Sigmoid colon (tissue), 7 donors: ENCODE results near the gene ADAMTS19. TPM values are rescaled to one million over a fixed set of nuclear protein-coding genes. Genes with fewer than 3 reads are reported as not detected.

Source experiments
- DNase-seq: peaks from one replicate; pipeline ENCODE4 v3.0.0-alpha.2; 2019
- H3K27ac ChIP-seq, 4 donors: fragments of 200-600 bp; sonication (generic); one replicate each; pipeline ENCODE4 v1.5.1; 2016 to 2019; ENCODE audit warnings: mild to moderate bottlenecking in 1 of 4
- H3K27me3 ChIP-seq, 3 donors: fragments of 200-600 bp; sonication (generic); one replicate each; pipeline ENCODE4 v1.5.1; 2019; ENCODE audit warnings: mild to moderate bottlenecking in 1 of 3
- H3K36me3 ChIP-seq, 4 donors: fragments of 200-600 bp; sonication (generic); one replicate each; pipeline ENCODE4 v1.5.1; 2016 to 2019
- H3K4me1 ChIP-seq, 4 donors: fragments of 200-600 bp; sonication (generic); one replicate each; pipeline ENCODE4 v1.5.1; 2017 to 2019
- H3K4me3 ChIP-seq, 4 donors: fragments of 200-600 bp; sonication (generic); one replicate each; pipeline ENCODE4 v1.5.1; 2017 to 2019; ENCODE audit warnings: mild to moderate bottlenecking in 2 of 4, moderate library complexity in 1 of 4
- H3K9me3 ChIP-seq, 4 donors: fragments of 200-600 bp in 3 of 4; sonication (generic) in 3 of 4; one replicate each; pipeline versions ENCODE4 v1.5.1 to v1.6.1; 2013 to 2019
- EP300 ChIP-seq, 4 donors: sonication (generic); formaldehyde crosslinking; IDR thresholded peaks; one replicate each; pipeline ENCODE4 v1.6.1; 2017; ENCODE audit warnings: antibody characterized with exemption in 4 of 4
- POLR2A ChIP-seq, 2 donors: fragments of 450-650 bp; IDR thresholded peaks; one replicate each; pipeline ENCODE4 v1.6.1; 2016; ENCODE audit warnings: antibody characterized with exemption in 2 of 2, mild to moderate bottlenecking in 2 of 2, moderate library complexity in 2 of 2
- POLR2AphosphoS5 ChIP-seq, 4 donors: sonication (generic); formaldehyde crosslinking; IDR thresholded peaks; one replicate each; pipeline ENCODE4 v1.6.1; 2017; ENCODE audit warnings: antibody characterized with exemption in 4 of 4
- WGBS, 2 donors: extraction: QIAGEN DNeasy Blood & Tissue Kit; methylation state at CpG; one replicate each; pipeline ENCODE4 v1.1.7; 2013; 5-methylcytosine and 5-hydroxymethylcytosine counted together
- intact Hi-C: fragments of 100-400 bp; cut with DNase I; formaldehyde crosslinking; loops from one replicate; pipeline ENCODE4 v1.15.1; 2023
- polyA plus RNA-seq, 3 donors: library from polyadenylated mRNA; stranded (reverse); fragments of 200-250 nt; gene quantifications; one replicate each; pipeline ENCODE4 v1.2.3, GENCODE V29; 2013
- total RNA-seq, 4 donors: library from RNA; depleted of rRNA; stranded (reverse); fragments of >200 nt; gene quantifications; one replicate each; pipeline ENCODE4 v1.1.0, GENCODE V29; 2016
- TF ChIP-seq, protein P1 (sequence below), 4 experiments: fragments of 450-650 bp in 3 of 4; fragments of 200-600 bp in 1 of 4; IDR thresholded peaks; one replicate each; pipeline ENCODE4 v1.5.1; 2016 to 2019; ENCODE audit warnings: antibody characterized with exemption in 4 of 4, mild to moderate bottlenecking in 3 of 4, moderate library complexity in 2 of 4
- donor health status: healthy with polysubstance abuse.
- donor health status: Bipolar disorder and iron deficiency.
- donor health status: healthy.

Gene ADAMTS19
- total and polyA plus RNA-seq, 7 donors: 0.16 to 8.9 (median 2.1) TPM; not detected in 2

DNA sequence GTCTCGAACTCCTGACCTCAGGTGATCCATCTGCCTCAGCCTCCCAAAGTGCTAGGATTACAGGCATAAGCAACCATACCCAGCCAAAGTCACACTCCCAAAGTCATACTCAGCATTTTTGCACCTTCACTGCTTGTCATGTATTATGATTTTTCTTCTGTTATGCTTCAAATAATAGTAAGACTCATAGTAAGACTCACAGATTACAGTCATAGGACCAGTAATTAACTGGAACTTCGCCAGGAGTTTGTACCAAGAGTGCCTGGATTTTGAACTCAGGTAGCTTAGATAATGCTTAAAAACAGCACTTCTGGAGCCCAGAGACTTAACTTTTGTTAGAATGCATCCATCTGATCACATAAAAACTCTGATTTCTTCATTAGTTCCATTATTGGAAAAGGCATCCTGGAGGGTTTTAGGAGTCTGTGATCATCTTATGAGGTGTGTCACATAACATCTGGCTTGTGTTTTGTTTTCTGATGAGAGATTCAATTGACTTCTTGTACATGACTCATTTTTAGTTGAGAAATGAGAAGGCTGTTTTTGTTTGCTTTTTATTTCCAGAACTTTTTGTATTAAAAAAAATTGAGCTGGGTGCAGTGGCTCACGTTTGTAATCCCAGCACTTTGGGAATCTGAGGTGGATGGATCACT lies 131.5 kb downstream of the ADAMTS19 start:
- H3K27ac ChIP-seq: no peak overlapping the region
- H3K9me3 ChIP-seq: no peaks in the 10 kb centered on the region

GRCh38 chr5:129593525-129593924 lies 133.4 kb downstream of the ADAMTS19 start:
- no peak for DNase-seq
- H3K36me3 ChIP-seq: no peaks in the 10 kb centered on the region
- H3K27me3 ChIP-seq: no peaks in the 10 kb centered on the region
- no peaks in the 10 kb centered on the region for H3K9me3 ChIP-seq
- intact Hi-C loops: no loop called here
- H3K4me1 ChIP-seq: no peaks in the 10 kb centered on the region
- 54 to 71% methylated on average over 2 of the region's 2 CpGs for WGBS, 2 donors
- no peak overlapping the region for H3K27ac ChIP-seq
- TF ChIP-seq, protein P1, sequence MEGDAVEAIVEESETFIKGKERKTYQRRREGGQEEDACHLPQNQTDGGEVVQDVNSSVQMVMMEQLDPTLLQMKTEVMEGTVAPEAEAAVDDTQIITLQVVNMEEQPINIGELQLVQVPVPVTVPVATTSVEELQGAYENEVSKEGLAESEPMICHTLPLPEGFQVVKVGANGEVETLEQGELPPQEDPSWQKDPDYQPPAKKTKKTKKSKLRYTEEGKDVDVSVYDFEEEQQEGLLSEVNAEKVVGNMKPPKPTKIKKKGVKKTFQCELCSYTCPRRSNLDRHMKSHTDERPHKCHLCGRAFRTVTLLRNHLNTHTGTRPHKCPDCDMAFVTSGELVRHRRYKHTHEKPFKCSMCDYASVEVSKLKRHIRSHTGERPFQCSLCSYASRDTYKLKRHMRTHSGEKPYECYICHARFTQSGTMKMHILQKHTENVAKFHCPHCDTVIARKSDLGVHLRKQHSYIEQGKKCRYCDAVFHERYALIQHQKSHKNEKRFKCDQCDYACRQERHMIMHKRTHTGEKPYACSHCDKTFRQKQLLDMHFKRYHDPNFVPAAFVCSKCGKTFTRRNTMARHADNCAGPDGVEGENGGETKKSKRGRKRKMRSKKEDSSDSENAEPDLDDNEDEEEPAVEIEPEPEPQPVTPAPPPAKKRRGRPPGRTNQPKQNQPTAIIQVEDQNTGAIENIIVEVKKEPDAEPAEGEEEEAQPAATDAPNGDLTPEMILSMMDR (IDR thresholded peaks at IDR 0.05): no peak
- TF ChIP-seq EP300 (IDR thresholded peaks at IDR 0.05) (no peak), POLR2A (IDR thresholded peaks at IDR 0.05) (no peak), POLR2AphosphoS5 (IDR thresholded peaks at IDR 0.05) (no peak)
- H3K4me3 ChIP-seq: no peak overlapping the region

More for the DNA sequence above, 131.5 kb downstream of the ADAMTS19 start:
- TF ChIP-seq POLR2AphosphoS5 (IDR thresholded peaks at IDR 0.05) (no peak), EP300 (IDR thresholded peaks at IDR 0.05) (no peak), POLR2A (IDR thresholded peaks at IDR 0.05) (no peak)
- TF ChIP-seq, protein P1 (IDR thresholded peaks at IDR 0.05): no peak
- Histone ChIP-seq H3K4me1 (no peaks in the 10 kb centered on the region), H3K36me3 (no peaks in the 10 kb centered on the region), H3K27me3 (no peaks in the 10 kb centered on the region), H3K4me3 (no peak overlapping the region)
- intact Hi-C loops: no loop called here
- WGBS, 2 donors: 74 to 79% methylated on average over 3 of the region's 3 CpGs
- DNase-seq: no peak

DNA sequence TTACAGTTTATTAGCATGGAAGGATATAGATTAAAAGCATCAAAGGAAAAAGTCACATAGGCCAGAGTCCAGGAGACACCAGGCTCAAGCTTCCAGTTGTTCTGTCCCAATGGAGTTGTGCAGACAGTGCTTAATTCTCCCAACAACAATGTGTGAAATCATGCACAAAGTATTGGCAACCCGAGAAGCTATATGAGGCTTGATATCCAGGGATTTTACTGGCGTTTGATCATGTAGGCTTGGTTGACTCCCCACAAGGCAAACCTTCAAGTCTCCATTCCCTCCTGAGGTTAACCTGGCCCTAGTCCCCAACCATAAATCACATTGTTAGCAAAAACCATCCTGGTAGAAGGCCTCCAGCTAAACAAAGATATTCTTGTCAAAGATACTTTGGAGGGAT lies 141.5 kb downstream of the ADAMTS19 start:
- WGBS, 2 donors: 90% methylated on average over 2 of the region's 2 CpGs
- H3K27ac ChIP-seq: no peak overlapping the region

GRCh38 chr5:129608350-129608749 lies 148.3 kb downstream of the ADAMTS19 start:
- WGBS, 2 donors: 85 to 91% methylated on average over 1 of the region's 1 CpG

More for the DNA sequence above, 141.5 kb downstream of the ADAMTS19 start:
- intact Hi-C loops: no loop called here
- no peak for DNase-seq
- Histone ChIP-seq H3K9me3 (no peaks in the 10 kb centered on the region), H3K27me3 (no peaks in the 10 kb centered on the region), H3K4me3 (no peak overlapping the region), H3K36me3 (no peaks in the 10 kb centered on the region), H3K4me1 (no peaks in the 10 kb centered on the region)
- TF ChIP-seq POLR2A (IDR thresholded peaks at IDR 0.05): no peak

DNA sequence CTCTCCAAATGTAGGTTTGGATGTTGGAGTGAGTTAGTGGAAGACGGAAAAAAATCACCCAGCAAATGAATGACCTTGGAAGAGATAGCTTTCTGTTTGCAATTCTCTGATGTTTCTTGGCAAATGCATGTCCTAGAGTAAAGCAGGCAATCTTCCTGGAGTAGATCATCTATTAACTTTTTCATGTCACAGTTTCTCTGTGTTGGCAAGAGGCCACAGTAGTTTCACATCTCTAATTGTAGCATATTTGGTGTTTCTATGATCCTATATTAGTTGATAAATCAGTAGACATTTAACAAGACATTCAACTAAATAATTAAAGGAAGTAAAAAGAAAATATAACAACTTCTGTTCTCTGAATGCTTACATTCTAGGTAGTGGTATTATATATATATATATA lies 149.6 kb downstream of the ADAMTS19 start:
- Histone ChIP-seq H3K27ac (no peak overlapping the region), H3K36me3 (no peaks in the 10 kb centered on the region), H3K4me3 (no peak overlapping the region), H3K9me3 (no peaks in the 10 kb centered on the region), H3K4me1 (no peaks in the 10 kb centered on the region), H3K27me3 (no peaks in the 10 kb centered on the region)
- no peak for DNase-seq
- intact Hi-C loops: no loop called here
- TF ChIP-seq POLR2A (IDR thresholded peaks at IDR 0.05) (no peak), EP300 (IDR thresholded peaks at IDR 0.05) (no peak), POLR2AphosphoS5 (IDR thresholded peaks at IDR 0.05) (no peak)
- TF ChIP-seq, protein P1 (IDR thresholded peaks at IDR 0.05): no peak
- 82 to 85% methylated on average over 1 of the region's 1 CpG for WGBS, 2 donors

More at GRCh38 chr5:129608350-129608749, 148.3 kb downstream of the ADAMTS19 start:
- Histone ChIP-seq H3K4me3 (no peak overlapping the region), H3K27ac (no peak overlapping the region), H3K4me1 (no peaks in the 10 kb centered on the region), H3K27me3 (no peaks in the 10 kb centered on the region), H3K36me3 (no peaks in the 10 kb centered on the region), H3K9me3 (no peaks in the 10 kb centered on the region)
- intact Hi-C loops: no loop called here
- DNase-seq: no peak
- no peak for TF ChIP-seq EP300 (IDR thresholded peaks at IDR 0.05)
- TF ChIP-seq, protein P1 (IDR thresholded peaks at IDR 0.05): no peak
- TF ChIP-seq POLR2A (IDR thresholded peaks at IDR 0.05): no peak
- TF ChIP-seq POLR2AphosphoS5 (IDR thresholded peaks at IDR 0.05): no peak
